HG02623 (cell line): ENCODE measurements around the gene LAMP1.
"Not testable (repeated sequence)": the region's sequence is repeated elsewhere in the genome, so short reads cannot be mapped to it uniquely, and the experiment has no call there.

ENCODE experiments used
- ATAC-seq: cut with Tn5 transposase; IDR thresholded peaks from one replicate; pipeline ENCODE4 v1.9.1; 2021; ENCODE audit warnings: moderate library complexity; ENCODE audit not compliant: unreplicated experiment

The LAMP1 gene, protein sequence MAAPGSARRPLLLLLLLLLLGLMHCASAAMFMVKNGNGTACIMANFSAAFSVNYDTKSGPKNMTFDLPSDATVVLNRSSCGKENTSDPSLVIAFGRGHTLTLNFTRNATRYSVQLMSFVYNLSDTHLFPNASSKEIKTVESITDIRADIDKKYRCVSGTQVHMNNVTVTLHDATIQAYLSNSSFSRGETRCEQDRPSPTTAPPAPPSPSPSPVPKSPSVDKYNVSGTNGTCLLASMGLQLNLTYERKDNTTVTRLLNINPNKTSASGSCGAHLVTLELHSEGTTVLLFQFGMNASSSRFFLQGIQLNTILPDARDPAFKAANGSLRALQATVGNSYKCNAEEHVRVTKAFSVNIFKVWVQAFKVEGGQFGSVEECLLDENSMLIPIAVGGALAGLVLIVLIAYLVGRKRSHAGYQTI

DNA sequence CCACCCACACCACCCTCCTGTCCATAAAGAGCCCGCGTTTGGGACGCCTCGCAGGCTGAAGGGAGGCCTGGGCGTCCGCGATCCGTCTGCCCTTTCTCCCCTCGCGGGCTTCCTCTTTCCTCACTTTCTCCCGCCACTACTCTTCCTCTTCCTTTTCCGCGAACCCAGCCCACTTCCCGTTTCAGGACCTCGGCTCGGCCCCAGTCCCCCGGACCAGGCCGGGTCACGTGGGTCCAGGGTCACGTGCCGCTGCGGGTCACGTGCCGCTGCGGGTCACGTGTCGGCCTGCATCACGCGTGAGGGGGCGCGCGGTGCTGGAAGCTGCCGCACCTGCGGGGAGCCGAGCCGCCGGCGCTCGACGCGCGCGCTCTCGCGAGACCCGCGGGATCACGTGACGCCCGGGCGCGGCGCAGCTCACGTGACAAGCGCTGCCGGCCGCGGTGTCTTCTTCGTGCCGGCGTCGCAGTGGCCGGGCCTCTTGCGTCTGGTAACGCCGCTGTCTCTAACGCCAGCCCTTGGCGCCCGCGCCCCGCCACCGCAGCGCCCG, at the start of gene LAMP1:
LAMP1 (plus strand) TSS at position 417 of the 547 bp plus-strand sequence. CDS start 196 bp downstream, outside the sequence.
- ATAC-seq, result peak; percentile 70

DNA sequence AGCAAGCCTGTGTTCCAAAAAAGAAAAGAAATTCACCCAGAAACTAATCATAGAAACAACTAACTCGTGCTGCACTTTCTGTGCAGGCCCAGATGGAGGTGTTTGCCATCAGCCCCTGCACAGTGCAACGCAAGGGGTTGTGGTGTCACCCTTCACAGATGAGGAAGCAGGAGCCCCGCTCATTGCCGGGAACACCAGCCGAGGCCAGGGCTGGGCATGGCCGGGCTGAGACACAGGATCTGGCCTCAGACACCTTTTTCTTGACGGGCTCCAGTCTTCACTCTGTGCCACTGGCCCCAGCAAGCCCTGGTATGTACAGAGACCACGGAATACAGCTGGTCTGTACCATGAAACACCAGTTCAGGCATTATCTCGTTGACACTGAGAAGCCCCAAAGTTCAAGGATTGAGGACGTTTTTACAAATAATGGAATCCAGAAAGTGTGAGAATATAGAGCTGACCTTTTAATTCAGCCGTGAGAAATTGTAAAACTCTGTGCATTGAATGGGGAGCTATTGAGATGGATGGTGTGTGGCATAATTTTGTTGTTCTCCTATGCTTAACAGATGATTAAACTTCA, 44.4 kb upstream of the LAMP1 start:
- ATAC-seq, result no peak

GRCh38 chr13:113257908-113258307, 39.1 kb upstream of the LAMP1 start:
- not testable (repeated sequence) for ATAC-seq

DNA sequence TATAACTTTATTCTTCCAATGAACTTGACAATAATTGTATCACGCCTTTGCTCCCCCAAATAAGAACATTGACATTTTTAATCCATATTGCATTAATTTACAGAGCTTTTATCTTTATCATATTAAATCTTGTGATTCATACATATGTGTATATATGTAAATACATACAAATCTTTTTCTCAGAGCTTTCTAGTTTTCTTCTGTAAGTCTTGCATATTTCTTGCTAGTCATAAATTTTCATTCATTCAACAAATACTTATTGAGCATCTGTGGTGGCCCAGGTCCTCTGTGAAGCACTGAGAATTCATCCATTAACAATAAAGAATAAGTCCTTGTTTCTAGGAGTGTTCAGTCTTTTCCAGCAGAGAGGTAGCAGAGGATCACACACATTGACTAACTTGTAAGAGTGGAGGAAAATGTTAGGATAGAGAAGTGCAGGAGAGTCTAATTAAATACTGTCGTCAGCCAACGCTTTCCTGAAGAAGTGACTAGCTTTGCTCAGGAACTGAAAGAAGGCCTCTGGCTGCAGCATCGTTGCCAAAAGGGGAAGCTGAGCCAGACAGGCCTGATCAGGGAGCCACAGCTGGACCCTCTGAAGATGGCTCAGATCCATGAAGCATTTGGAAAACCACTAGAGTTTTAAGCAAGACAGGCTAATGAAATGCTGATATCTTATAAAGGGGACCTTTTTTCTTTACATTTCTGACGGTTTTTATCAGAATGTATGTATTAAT, 38.6 kb upstream of the LAMP1 start:
- ATAC-seq, result no peak

- no peak for ATAC-seq
These were observed 36.0 kb upstream of the LAMP1 start for GRCh38 chr13:113260996-113261395.

DNA sequence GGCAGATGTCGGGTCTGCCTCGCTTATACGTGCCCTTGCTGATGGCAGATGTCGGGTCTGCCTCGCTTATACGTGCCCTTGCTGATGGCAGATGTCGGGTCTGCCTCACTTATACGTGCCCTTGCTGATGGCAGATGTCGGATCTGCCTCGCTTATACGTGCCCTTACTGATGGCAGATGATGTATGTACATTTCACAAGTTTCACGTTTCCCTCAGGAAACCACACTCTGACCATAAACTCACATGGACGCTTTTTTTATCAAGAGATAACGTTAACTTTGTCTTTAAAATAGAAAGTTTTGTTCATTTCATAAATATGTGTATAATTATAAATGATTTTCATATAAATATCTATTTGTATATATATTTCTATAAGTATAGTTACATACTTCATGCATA, 34.0 kb upstream of the LAMP1 start:
- not testable (repeated sequence) for ATAC-seq

- no peak for ATAC-seq
These were observed 29.2 kb upstream of the LAMP1 start for GRCh38 chr13:113267642-113268405.

- ATAC-seq, result no peak
These were observed 25.0 kb upstream of the LAMP1 start for GRCh38 chr13:113272031-113272430.

DNA sequence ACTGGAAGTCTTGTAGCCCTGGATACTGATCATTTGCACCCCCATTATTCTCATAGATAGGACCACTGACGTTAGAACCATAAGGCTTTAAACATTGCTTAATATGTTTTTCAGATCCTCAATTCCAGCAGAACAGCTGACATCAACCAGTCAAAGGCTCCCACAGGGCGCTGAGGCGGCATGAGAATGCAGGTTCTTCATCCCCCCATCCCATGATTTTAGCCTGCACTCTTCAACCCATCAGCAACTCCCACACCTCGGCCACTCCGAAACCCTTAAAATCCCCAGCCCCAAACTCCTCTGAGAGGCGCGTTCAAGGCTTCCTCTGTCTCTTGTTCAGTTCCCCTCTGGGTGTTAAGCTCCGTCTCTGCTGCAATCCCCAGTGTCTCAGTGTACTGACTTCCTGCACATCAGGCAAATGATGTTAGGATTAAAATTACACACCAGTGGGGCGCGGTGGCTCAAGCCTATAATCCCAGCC, 24.3 kb upstream of the LAMP1 start:
- no peak for ATAC-seq

DNA sequence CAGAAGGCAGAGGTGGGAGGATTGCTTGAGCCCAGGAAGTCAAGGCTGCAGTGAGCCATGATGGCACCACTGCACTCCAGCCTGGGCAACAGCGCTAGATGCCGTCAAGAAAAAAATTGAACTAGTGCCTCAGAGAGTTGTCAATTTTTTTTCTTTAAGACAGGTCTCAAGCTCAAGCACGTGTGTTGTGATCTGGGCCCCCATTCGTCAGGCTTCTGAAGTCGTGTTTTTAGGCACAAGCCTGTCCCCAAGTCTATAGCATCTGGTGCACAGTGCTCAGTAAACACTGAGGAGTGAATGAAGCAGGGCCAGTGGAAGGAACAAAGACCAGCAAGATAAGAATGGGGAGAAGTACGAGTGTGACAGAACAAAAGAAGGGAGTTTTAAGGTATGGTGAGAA, 23.7 kb upstream of the LAMP1 start:
- no peak for ATAC-seq

GRCh38 chr13:113273851-113274590, 23.0 kb upstream of the LAMP1 start:
- no peak for ATAC-seq

GRCh38 chr13:113274721-113275120, 22.3 kb upstream of the LAMP1 start:
- ATAC-seq, result no peak

DNA sequence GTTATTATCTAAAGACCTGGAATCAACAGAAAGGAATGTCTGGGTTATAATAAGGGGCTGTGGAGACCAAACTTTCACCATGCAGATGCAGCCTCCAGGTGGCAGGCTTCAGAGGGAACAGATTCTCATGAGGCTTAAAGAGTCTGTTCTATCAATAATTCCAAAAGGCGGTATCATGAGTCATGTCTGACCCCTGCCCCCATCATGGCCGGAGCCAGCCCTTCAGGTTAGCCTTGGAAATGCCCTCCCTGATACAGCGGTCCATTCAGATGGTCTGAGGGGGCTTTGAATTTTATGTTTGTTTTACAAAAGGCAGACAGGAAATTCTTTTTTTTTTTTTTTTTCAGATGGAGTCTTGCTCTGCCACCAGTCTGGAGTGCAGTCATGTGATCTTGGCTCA, 21.7 kb upstream of the LAMP1 start:
- no peak for ATAC-seq

GRCh38 chr13:113280126-113280525, 16.9 kb upstream of the LAMP1 start:
- ATAC-seq, result no peak

- no peak for ATAC-seq
These were observed 13.1 kb upstream of the LAMP1 start for GRCh38 chr13:113283904-113284303.

DNA sequence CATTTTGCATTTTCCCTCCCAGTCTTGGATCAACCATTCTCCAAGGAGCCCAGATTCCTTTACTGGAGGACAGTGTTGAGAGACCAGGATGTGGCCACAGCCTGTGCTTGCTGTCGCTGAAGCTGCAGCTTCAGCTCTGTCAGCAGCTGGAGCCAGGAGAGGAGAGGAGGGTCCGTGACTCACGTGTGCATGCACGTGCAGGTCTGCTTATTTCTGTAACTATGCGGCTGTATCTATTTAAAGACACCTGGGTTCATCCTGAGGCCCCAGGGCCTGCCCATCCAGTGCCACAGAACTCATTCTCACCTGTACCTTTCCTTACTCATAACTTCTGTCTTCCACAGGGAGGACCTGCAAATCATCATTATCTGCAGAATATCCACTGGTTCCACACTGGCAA, 8.2 kb upstream of the LAMP1 start:
- no peak for ATAC-seq

DNA sequence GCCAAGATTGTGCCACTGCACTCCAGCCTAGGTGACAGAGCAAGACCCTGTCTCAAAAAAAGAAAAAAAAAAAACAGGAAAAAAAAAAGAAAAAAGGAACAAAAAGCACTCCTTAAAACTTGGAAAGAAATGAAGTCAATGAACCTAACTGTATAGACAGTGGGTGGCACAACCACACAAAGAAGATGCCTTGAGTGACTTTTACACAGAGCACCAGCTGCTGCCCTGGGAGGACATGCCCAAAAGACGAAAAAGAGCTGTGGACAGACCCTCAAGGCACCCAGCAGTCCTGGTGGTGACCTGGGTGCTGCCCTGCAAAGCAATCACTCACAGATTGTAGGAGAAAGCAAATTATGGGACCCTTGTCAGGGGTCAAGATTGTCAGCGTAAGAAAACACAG, 5.9 kb upstream of the LAMP1 start:
- no peak for ATAC-seq

DNA sequence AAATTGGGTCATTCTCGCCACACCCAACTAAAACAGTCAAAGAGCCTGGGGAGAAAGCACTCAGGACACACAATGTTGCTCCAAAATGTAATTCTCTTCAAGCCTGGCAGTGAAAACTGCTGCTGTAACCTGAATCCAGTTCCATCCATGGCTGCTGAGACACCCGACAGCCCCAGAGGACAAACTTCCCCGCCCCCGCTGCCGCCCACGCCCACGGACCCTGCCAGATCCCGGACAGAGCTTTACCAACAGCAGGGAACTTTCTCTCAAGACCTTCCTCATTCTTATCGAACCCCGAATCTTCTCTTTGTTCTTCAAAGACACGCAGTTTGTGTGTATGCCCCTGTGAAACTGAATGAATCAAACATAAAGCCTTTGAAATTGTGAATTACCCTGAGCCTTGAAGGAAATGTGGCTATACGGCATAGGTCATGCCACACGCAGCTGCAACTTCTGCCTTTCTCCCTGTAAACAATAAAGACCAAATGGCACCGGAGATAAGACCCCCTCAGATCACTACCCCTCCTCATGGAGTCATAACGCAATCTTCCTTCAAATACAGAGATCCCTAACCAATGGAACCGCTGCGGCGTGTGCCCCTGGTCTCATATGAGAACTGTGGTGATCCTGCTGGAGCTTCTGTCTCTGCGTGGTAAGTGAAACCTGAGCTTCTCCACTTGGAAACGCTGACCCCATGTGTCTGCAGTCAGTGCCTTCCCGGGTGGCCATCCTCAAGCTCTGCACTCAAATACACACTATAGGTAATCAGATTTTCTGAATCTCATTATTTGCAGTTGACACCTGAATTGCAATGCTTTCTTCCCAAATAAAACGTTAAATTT, 4.8 kb upstream of the LAMP1 start:
- no peak for ATAC-seq

DNA sequence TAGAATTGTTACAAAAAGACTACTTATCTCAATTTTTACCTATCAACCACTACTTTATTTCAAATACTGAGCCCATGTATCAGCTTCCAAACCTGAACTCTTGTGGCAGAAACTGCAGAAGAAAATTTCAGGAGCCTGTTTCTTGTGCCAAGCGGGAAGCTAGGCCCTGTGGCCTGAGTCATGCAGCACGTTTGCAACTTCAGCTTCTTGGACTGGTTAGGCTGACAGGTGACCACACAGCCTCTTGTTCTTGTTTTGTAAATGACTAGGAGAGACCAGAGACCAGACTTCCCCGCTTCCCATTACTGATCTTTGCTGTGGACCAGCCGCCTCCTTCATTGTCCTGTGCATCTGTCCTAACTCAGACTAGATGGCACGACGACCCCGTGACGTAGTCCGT, 3.4 kb upstream of the LAMP1 start:
- ATAC-seq, result no peak
